HG02885 (cell line): ENCODE measurements around the gene RASL10A.
"Not testable (repeated sequence)": the region's sequence is repeated elsewhere in the genome, so short reads cannot be mapped to it uniquely, and the experiment has no call there.

Experiments used
- ATAC-seq: cut with Tn5 transposase; IDR thresholded peaks from one replicate; pipeline ENCODE4 v1.9.1; 2021; ENCODE audit warnings: mild to moderate bottlenecking; ENCODE audit not compliant: unreplicated experiment, poor library complexity

The RASL10A gene, protein sequence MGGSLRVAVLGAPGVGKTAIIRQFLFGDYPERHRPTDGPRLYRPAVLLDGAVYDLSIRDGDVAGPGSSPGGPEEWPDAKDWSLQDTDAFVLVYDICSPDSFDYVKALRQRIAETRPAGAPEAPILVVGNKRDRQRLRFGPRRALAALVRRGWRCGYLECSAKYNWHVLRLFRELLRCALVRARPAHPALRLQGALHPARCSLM

DNA sequence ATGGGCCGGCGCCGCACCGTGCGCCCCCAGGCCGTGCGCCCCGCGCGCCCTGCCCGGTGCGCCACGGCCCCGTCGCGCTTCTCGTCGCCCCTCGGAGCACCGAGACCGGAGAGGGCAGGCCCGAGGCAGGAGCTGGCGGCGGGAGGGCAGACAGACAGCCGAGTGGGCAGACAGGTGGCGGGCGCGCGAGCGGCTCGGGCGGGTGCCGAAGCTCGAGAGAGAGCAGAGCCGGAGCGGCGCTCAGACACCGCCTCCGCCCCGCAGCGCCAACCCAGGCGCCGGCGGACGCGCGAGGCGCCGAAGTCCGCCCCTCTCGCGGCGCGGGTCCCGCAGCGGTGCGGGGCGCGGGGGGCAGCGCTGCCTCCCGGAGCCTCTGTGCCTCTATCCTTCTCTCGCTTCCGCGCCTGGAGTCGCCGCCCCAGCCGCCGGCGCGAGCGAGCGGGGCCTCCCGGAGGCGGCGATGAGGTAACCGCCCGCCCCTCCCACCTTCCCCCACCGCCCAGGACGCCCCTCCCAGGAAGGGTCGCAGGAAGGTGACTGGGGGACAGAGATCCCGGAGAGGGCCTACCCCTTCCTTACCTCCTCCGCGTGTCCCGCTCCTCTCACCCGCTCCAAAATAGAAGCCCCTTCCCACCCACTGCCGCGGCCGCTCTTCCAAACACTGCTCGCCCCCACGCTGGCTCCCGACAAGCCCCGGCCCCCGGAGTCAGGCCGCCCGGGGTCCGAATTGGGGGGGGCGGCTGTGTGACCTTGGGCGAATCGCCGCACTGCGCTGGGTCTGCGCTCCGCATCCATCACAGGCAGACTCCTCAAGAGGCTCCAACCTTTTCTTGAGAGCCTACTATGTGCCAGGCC lies at the start of gene RASL10A:
Gene RASL10A (minus strand): TSS at position 412 of the 855 bp plus-strand sequence. CDS start 451 bp downstream, outside the sequence.
- no peak for ATAC-seq

DNA sequence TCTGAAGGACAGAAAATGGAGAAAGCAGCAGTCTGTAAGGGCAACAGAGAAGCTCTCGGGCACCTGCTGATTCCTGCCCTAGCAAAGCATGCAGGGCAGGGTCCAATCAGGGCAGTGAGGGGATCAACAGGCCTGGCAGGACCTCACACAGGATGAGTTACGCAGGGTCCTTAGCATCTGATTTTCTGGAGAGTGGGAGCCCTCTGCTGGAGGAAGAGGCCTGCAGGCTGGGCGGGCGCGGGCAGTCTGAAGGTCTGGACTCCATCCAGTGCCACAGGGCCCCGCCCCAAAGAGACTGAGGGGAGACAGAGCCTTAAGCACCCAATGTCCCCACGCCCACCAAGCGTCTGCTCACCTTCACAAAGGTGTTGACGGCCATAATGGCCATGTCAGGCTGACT lies 44.0 kb upstream of the RASL10A start:
- ATAC-seq, result no peak

DNA sequence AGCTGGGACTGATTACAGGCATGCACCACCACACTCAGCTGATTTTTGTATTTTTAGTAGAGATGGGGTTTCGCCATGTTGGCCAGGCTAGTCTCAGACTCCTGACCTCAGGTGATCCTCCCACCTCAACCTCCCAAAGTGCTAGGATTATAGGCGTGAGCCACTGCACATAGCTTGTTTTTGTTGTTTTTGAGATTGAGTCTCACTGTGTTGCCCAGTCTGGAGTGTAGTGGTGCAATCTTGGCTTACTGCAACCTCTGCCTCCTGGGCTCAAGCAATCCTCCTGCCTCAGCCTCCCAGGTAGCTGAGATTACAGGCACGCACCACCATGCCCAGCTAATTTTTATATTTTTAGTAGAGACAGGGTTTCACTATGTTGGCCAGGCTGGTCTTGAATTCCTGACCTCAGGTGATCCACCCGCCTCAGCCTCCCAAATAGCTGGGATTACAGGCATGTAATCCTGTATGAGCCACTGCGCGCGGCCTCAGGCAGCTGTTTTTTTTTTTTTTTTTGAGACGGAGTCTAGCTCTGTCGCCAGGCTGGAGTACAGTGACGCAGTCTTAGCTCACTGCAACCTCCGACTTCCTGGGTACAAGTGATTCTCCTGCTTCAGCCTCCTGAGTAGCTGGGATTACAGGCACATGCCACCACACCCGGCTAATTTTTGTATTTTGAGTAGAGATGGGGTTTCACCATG lies 41.8 kb upstream of the RASL10A start:
- ATAC-seq, result not testable (repeated sequence)

DNA sequence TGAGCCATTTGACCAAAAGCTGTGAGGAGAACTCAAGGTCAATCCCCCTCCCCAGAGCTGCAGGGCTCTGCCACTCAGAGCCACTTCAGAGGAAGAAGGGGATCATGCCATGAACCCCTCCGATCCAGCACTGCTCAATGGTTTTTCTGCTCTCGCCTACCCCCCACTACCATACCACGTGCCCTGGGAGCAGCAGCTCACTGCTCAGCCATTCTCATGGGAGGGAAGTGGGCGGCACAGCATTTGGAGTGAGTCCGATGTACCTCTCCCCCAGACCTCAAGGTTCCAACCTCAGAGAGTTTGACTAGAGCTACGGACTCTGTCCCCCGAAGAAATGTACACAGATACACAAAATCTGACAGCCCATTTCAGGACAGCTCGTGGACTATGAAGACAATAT lies 38.4 kb upstream of the RASL10A start:
- ATAC-seq, result no peak

DNA sequence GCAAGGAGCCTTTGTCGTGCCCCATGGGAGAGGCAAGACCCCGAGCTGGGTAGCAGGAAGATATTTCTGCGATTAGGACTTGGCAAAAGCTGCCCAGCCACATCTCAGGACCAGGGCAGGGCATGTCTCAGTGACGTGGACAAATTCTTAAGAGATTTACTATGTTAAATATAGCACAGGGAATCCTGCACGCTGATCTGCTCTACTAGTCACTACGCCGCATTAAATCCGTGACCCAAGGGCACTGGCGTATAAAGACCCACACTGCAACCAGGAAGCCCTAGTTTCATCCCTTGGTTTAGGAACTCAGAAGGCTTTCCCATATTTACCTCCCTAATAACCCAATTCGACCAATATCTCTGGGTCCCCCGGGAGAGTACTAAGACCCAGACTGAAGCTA lies 37.8 kb upstream of the RASL10A start:
- no peak for ATAC-seq

DNA sequence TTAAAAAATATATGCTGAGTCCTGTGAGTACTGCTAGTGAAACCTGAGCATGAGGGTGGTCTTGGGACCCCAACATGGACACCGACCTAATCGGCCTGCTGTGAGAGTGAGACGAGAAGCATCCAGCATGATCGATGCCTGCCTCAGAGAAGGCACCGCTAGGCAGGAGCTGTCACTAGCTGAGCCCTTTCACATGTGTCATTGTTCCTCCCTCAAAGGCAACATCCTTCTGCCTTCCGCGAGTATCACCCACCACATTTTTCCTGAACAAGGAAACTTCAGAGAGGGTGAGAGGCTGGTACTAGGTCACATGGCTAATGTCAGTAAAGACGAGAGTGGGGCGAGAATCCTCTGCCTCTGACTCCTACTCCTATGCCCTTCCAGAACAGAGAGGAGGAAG lies 37.3 kb upstream of the RASL10A start:
- ATAC-seq, result no peak

- no peak for ATAC-seq
Measured at GRCh38 chr22:29351891-29352290, 36.4 kb upstream of the RASL10A start.

DNA sequence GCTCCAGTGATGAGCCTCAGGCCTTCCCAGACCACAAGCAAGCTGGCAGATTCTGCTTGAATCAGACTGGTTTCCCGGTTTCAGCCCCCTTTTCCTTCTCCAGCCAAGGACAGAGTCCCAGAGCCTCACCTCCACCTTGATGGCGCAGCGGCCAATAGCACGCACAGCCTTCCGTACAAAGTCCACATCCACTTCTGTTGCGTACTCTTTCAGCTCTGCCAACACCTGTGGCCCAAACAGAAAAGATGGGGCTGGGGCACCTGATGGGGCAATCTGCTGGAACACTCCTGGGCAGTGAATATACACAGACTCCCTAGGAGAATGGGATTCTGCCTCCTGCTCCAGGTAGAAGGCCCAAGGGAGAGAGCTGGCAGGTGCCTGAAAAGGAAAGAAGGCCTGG lies 35.5 kb upstream of the RASL10A start:
- ATAC-seq, result no peak

DNA sequence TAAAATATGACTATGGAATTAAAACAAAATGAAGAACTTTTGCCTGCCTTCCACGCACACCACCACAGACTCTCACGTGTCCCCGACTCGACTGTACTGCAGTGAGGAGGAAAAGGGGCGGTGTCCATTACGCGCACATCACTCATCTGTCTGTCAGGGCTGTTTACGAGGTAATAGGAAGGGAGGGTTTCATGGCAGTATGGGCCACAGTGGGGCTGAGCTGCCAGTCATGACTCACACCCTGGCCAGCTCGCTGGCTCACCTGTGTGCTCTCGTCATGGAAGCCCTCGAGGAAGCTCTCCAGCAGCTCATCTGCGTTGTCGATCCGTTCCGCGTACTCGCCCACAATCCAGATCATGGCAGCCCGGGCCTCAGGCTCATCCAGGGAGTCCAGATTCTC lies 33.5 kb upstream of the RASL10A start:
- no peak for ATAC-seq

GRCh38 chr22:29348041-29348440 lies 32.5 kb upstream of the RASL10A start:
- no peak for ATAC-seq

DNA sequence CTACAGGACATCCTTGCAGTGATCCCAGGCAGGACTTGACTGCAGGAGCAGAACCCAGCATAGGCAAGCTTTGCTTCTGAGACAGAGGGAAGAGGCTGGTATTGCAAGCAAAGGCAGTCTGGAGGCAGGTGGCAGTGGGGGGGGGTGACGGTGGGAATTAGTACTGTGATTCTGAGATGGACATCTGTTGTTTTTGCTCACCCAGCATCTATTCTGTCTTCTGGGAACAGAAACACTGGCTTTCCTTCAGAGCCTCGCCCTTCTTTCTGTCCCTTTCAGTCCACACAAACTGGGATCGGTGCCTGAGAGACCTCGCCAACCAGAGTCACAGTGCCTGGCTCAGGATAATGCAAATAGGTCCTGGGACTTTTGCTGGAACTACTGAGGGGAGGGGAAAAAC lies 31.2 kb upstream of the RASL10A start:
- no peak for ATAC-seq

- no peak for ATAC-seq
Measured at GRCh38 chr22:29345932-29346331, 30.4 kb upstream of the RASL10A start.

DNA sequence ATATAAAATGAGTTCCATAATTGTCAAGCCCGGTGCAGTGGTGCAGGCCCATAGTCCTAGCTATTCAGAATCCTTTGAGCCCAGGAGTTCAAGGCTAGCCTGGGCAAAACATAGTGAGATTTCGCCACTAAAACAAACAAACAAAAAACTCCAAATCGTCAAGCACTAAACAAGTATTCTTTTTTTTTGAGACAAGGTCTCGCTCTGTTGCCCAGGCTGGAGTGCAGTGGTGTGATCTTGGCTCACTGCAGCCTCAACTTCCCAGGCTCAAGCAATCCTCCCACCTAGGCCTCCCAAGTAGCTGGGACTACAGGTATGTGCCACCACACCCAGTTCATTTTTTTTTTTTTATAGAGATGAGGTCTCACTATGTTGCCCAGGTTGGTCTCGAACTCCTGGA lies 29.4 kb upstream of the RASL10A start:
- not testable (repeated sequence) for ATAC-seq

- no peak for ATAC-seq
Measured at GRCh38 chr22:29344137-29344536, 28.6 kb upstream of the RASL10A start.

GRCh38 chr22:29343313-29343805 lies 27.9 kb upstream of the RASL10A start:
- no peak for ATAC-seq

DNA sequence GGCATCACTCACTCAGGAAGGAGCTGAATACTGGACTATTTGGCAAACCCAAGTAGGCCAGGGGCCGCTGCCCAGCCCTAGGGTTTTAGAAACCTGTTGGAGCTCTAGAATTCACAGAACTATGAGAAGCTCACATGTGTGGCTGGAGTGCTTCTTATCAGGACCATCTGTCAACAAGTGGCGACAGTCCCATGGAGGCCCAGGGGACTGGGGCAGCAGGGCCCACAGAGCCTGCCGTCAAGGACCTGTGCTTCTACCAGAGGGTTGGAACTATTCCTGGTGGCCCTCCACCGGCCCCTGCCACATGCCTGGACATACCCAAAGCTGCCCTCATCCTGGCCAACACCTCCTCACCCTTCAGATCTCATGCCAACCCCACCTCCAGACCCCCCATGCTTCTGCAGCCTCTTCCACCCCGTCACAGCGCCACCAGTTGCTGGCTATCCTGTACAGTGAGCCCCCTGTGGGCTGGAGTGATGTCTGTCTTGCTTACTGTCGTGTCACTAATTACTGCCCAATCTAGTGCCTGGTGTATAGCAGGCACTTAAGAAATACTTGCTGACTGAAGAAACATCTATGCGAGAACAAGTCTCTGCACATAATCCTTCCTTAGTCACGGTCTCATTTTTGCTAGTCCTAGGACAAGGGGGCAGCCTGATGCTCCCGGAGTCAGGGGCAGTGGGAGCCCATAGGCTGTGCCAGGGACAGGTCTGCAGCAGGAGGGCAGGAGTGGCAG lies 27.2 kb upstream of the RASL10A start:
- no peak for ATAC-seq

GRCh38 chr22:29342177-29342576 lies 26.7 kb upstream of the RASL10A start:
- ATAC-seq, result no peak

DNA sequence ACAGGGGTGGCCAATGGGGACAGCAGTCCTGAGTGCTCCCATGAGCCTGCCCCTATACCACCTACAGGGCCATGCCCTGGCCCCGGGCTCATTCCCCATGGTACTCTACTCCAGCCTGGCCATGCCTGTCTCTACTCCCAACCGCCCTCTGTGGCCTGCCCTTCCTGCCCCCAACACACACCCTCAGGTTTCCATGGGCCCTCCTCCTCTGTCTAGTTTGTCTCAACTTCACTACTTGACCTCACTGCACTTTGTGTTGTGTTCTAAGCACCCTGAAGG lies 26.3 kb upstream of the RASL10A start:
- no peak for ATAC-seq

GRCh38 chr22:29341056-29341848 lies 25.8 kb upstream of the RASL10A start:
- ATAC-seq, result no peak

DNA sequence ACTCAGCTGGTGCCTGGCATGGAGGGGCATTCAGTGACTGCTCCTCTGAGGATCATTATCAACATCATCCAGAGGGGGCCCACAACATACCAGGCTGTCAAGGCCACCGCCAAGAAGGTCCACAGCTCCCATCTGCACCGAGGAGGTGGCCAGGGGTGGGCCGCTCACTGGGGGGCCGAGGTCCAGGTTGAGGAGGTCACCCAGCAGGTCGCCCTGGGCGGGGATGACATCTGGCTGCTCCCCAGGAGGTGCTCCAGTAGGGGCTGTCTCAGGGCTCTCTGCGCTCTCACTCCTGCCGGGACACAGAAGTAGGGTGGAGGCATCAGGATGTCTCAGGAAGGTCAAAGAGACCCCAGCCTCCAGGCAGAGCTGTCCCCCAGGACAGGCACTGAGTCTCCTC lies 25.1 kb upstream of the RASL10A start:
- no peak for ATAC-seq
